Vagina (tissue), 2 donors: Measurements from ENCODE around the gene LGALS8. TPM values are rescaled to one million over a fixed set of nuclear protein-coding genes. Genes with fewer than 3 reads are reported as not detected.

Source experiments
- DNase-seq, 2 donors: peaks; one replicate each; pipeline ENCODE4 v3.0.0-alpha.2; 2017; ENCODE audit errors: extremely low spot score in 2 of 2
- H3K27ac ChIP-seq: fragments of 200-600 bp; sonication (generic); one replicate; pipeline ENCODE4 v1.5.1; 2019
- H3K27me3 ChIP-seq: fragments of 200-600 bp; sonication (generic); one replicate; pipeline ENCODE4 v1.5.1; 2019
- H3K36me3 ChIP-seq, 2 donors: fragments of 200-600 bp; sonication (generic); one replicate each; pipeline ENCODE4 v1.5.1; 2017 to 2019
- H3K4me1 ChIP-seq: fragments of 200-600 bp; sonication (generic); one replicate; pipeline ENCODE4 v1.5.1; 2019
- H3K4me3 ChIP-seq, 2 donors: fragments of 200-600 bp; sonication (generic); 1 replicate in 1 of 2; 2 replicates in 1 of 2; pipeline ENCODE4 v1.5.1; 2016 to 2019
- H3K9me3 ChIP-seq: fragments of 200-600 bp; sonication (generic); one replicate; pipeline ENCODE4 v1.5.1; 2019
- POLR2A ChIP-seq, 2 donors: fragments of 450-650 bp; IDR thresholded peaks; one replicate each; pipeline ENCODE4 v1.6.1; 2017; ENCODE audit warnings: antibody characterized with exemption in 2 of 2, mild to moderate bottlenecking in 2 of 2, moderate library complexity in 2 of 2
- POLR2AphosphoS5 ChIP-seq, 2 donors: sonication (generic); formaldehyde crosslinking; IDR thresholded peaks; one replicate each; pipeline ENCODE4 v1.9.0; 2017; ENCODE audit warnings: antibody characterized with exemption in 2 of 2, mild to moderate bottlenecking in 2 of 2, low read depth in 1 of 2; ENCODE audit not compliant: insufficient read depth in 1 of 2
- intact Hi-C: fragments of 100-400 bp; cut with DNase I; formaldehyde crosslinking; loops from one replicate; pipeline ENCODE4 v1.15.1; 2023
- total RNA-seq: library from RNA; depleted of rRNA; stranded (reverse); fragments of >200 nt; gene quantifications from one replicate; pipeline ENCODE4 v1.2.3, GENCODE V29; 2016
- TF ChIP-seq, protein P1 (sequence below), 3 experiments: fragments of 450-650 bp in 2 of 3; fragments of 200-600 bp in 1 of 3; sonication (generic) in 1 of 3; IDR thresholded peaks; one replicate each; pipeline ENCODE4 v1.5.1; 2017 to 2019; ENCODE audit warnings: antibody characterized with exemption in 3 of 3, mild to moderate bottlenecking in 2 of 3, moderate library complexity in 2 of 3

The LGALS8 gene
- total RNA-seq, 1 donor from 2014 or later: 38.1 TPM

DNA sequence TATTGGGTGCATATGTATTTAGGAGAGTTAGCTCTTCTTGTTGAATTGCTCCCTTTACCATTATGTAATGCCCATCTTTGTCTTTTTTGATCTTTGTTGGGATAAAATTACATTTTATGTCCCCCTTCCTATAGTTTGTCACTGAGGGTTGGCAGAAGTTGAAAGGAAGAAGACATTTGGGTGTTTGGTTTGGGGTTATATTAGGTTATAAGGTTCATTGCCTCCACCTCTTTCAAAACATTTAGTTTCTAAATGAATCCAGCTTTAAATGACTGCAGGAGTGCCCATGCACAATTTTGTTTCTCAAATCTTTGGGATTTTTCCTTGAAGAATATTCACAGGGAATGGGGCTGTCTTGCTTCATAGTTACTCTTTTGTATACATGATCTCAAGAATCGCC is 14.6 kb upstream of the LGALS8 start:
- no peak for DNase-seq
- H3K27ac ChIP-seq: no peak overlapping the region
- intact Hi-C loops: no loop called here
- H3K4me1 ChIP-seq: no peaks in the 10 kb centered on the region
- H3K4me3 ChIP-seq: no peak overlapping the region
- TF ChIP-seq POLR2AphosphoS5 (IDR thresholded peaks at IDR 0.05; ENCODE audit: insufficient read depth in 1 of 2, low read depth in 1 of 2): no peak
- TF ChIP-seq, protein P1, sequence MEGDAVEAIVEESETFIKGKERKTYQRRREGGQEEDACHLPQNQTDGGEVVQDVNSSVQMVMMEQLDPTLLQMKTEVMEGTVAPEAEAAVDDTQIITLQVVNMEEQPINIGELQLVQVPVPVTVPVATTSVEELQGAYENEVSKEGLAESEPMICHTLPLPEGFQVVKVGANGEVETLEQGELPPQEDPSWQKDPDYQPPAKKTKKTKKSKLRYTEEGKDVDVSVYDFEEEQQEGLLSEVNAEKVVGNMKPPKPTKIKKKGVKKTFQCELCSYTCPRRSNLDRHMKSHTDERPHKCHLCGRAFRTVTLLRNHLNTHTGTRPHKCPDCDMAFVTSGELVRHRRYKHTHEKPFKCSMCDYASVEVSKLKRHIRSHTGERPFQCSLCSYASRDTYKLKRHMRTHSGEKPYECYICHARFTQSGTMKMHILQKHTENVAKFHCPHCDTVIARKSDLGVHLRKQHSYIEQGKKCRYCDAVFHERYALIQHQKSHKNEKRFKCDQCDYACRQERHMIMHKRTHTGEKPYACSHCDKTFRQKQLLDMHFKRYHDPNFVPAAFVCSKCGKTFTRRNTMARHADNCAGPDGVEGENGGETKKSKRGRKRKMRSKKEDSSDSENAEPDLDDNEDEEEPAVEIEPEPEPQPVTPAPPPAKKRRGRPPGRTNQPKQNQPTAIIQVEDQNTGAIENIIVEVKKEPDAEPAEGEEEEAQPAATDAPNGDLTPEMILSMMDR (IDR thresholded peaks at IDR 0.05): no peak
- TF ChIP-seq POLR2A (IDR thresholded peaks at IDR 0.05): no peak
- H3K27me3 ChIP-seq: no peaks in the 10 kb centered on the region
- no peaks in the 10 kb centered on the region for H3K9me3 ChIP-seq
- H3K36me3 ChIP-seq: no peaks in the 10 kb centered on the region

DNA sequence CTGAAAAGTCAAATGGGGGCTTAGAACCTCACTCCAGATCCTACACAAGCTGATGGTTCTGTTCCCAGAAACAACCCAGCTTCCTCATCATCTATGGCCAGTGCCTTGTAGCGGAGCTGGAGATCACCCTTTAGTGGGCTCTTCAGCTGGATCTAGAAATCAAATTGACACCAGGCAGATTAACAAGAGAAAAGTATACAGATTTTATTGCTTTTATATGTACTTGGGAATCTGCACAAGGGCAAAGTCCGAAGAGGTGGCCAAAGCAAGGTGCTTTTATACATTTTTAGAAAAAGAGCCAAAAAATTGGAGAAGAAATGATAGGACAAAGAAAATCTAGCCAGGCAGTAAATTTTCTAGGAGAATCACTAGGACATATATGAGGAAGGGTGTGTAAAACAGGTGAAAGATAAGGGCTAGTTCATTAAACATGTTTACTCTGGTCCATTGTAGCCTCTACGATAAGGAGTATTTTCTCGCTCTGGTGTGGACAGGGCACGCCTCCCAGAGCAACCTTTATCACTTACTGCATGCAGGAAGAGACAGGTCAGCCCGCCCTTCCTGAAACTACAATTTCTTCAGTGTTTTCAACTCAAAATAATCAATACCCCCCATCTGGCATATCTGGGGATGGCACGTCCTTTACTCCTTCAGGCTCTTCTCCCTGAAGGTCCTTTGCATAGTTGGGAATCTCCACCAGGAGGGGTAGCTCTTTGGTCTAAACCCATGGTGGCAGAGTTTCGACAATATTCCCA is 14.0 kb upstream of the LGALS8 start:
- no peak for DNase-seq
- Histone ChIP-seq H3K4me1 (no peaks in the 10 kb centered on the region), H3K4me3 (no peak overlapping the region), H3K27ac (no peak overlapping the region), H3K36me3 (no peaks in the 10 kb centered on the region), H3K9me3 (no peaks in the 10 kb centered on the region), H3K27me3 (no peaks in the 10 kb centered on the region)
- intact Hi-C loops: no loop called here
- no peak for TF ChIP-seq POLR2A (IDR thresholded peaks at IDR 0.05)

DNA sequence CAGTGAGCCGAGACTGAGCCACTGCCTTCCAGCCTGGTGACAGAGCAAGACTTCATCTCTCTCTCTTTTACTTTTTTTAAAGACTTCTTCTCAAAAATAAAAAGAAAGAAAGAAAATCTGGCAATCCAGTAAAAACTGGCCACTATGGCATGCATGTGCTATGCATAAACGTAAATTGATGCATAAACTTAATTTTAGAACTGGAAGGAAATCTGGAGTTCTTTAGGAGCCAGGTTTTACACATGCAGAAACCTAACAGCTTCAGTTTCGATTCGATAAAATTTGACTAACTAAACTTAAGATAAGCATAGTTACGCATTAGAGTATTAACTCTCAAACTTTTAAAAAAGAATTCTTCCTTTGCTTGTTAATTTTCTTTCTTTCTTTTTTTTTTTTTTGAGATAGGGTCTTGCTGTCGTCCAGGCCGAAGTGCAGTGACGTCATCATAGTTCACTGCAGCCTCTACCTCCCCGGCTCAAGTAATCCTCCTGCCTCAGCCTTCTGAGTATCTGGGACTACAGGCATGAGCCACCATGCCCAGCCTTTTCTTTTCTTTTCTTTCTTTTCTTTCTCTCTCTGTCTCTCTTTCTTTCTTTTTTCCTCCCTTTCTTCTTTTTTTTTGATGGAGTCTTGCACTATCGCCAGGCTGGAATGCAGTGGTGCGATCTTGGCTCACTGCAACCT is 11.9 kb upstream of the LGALS8 start:
- Histone ChIP-seq H3K27ac (no peak overlapping the region), H3K9me3 (no peaks in the 10 kb centered on the region), H3K36me3 (no peaks in the 10 kb centered on the region), H3K27me3 (no peaks in the 10 kb centered on the region), H3K4me3 (no peak overlapping the region), H3K4me1 (no peaks in the 10 kb centered on the region)
- intact Hi-C loops: no loop called here
- no peak for TF ChIP-seq POLR2A (IDR thresholded peaks at IDR 0.05)
- TF ChIP-seq, protein P1 (IDR thresholded peaks at IDR 0.05): no peak
- no peak for TF ChIP-seq POLR2AphosphoS5 (IDR thresholded peaks at IDR 0.05; ENCODE audit: insufficient read depth in 1 of 2, low read depth in 1 of 2)
- DNase-seq: no peak

DNA sequence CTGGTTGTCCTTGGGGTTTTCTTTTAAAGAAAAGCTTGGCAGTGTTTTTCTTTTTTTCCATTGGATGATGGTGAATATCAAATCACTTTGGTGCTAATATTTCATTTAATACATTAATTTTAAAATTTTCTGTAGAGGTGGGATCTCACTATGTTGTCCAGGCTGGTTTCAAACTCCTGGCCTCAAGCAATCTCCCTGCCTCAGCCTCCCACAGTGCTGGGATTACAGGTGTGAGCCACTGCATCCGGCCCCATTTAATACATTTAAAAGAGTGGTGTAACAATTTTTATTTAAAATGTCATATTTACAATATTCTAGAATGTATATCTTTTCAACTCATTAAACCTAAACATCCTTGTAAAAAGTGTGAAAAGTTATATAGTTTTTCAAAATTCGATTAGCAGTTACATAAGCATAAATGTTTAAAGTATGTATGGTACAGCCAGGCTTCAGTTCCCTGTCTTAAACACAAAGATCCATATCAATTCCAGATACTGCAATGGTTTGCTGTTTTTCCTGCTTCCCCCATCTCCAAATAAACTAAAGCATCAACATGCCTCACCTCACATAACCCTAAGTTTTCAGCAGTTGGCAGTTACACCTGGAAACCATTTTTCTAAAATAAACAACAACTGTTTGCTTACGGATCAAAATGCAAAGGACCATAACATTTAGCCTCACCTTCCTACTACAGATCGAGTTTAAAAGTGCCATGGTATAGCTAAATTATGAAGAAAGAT is 8.9 kb upstream of the LGALS8 start:
- DNase-seq: no peak
- Histone ChIP-seq H3K36me3 (no peaks in the 10 kb centered on the region), H3K9me3 (no peaks in the 10 kb centered on the region), H3K4me3 (no peak overlapping the region), H3K27ac (no peak overlapping the region), H3K27me3 (no peaks in the 10 kb centered on the region), H3K4me1 (no peaks in the 10 kb centered on the region)
- intact Hi-C loops: no loop called here
- TF ChIP-seq, protein P1 (IDR thresholded peaks at IDR 0.05): no peak
- TF ChIP-seq POLR2AphosphoS5 (IDR thresholded peaks at IDR 0.05; ENCODE audit: insufficient read depth in 1 of 2, low read depth in 1 of 2) (no peak), POLR2A (IDR thresholded peaks at IDR 0.05) (no peak)

DNA sequence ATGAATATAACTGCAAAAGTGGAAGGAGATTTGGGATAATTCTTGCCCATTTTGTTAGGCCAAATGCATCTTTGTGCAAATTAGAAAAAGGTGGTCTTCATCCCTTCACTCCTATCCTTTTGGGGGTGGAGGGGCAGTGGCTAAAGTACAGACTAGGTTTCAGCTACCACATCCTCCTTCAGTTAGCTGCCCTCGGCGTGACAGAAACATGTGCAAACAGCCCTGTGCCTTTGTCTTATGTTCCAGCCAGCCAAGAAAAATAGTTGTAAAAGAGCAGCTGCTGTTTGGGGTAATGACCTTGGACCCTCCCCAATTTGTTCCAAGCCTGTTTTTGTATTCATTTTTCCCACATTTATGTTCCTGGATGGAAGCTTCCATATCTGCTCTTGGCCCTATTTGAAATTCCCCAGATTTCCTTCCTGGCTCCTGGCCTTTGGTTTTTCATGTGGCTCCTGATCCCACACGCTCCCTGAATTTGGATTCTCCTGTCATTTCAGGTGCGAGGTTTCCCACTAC is 8.3 kb upstream of the LGALS8 start:
- intact Hi-C loops: no loop called here
- H3K27me3 ChIP-seq: no peaks in the 10 kb centered on the region
- no peaks in the 10 kb centered on the region for H3K4me1 ChIP-seq
- no peaks in the 10 kb centered on the region for H3K9me3 ChIP-seq
- H3K36me3 ChIP-seq: no peaks in the 10 kb centered on the region
- DNase-seq: no peak
- no peak for TF ChIP-seq POLR2A (IDR thresholded peaks at IDR 0.05)
- no peak for TF ChIP-seq POLR2AphosphoS5 (IDR thresholded peaks at IDR 0.05; ENCODE audit: insufficient read depth in 1 of 2, low read depth in 1 of 2)
- TF ChIP-seq, protein P1 (IDR thresholded peaks at IDR 0.05): no peak
- H3K27ac ChIP-seq: no peak overlapping the region
- no peak overlapping the region for H3K4me3 ChIP-seq
